DND-41 (cell line): Measurements from ENCODE around the gene SENP1.

Experiments used
- EZH2 ChIP-seq: IDR thresholded peaks from 3 replicates; pipeline ENCODE4 v1.6.1; 2012; ENCODE audit warnings: borderline replicate concordance, low read depth, mild to moderate bottlenecking, moderate library complexity, low read length, inconsistent platforms; ENCODE audit not compliant: severe bottlenecking
- TF ChIP-seq, protein P1 (sequence below): IDR thresholded peaks from 2 replicates; pipeline ENCODE4 v1.5.1; 2012; ENCODE audit warnings: borderline replicate concordance, low read length, moderate library complexity, mild to moderate bottlenecking; ENCODE audit not compliant: poor library complexity, severe bottlenecking; ENCODE audit errors: extremely low read depth

DNA sequence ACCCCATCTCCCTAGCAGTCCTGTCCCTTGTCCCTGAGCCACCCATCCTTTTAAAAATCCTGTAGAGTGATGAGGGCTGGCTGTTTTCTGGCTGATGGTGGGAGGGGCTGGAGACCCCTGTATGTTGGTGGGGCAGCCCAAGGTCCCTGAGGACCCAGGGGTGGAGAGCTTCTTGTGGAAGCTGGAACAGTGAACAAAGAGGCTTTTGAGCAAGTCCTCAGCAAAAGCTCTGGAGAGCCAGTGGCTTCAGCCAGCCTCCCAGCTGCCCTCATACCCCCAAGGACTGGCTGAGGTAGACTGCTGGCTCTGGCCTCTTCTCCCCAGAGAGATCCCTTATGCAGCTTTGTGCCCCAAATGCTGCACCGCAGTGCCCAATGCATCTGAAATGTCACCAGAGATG is 72.4 kb downstream of the SENP1 start:
- TF ChIP-seq, protein P1, sequence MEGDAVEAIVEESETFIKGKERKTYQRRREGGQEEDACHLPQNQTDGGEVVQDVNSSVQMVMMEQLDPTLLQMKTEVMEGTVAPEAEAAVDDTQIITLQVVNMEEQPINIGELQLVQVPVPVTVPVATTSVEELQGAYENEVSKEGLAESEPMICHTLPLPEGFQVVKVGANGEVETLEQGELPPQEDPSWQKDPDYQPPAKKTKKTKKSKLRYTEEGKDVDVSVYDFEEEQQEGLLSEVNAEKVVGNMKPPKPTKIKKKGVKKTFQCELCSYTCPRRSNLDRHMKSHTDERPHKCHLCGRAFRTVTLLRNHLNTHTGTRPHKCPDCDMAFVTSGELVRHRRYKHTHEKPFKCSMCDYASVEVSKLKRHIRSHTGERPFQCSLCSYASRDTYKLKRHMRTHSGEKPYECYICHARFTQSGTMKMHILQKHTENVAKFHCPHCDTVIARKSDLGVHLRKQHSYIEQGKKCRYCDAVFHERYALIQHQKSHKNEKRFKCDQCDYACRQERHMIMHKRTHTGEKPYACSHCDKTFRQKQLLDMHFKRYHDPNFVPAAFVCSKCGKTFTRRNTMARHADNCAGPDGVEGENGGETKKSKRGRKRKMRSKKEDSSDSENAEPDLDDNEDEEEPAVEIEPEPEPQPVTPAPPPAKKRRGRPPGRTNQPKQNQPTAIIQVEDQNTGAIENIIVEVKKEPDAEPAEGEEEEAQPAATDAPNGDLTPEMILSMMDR = no peak
- no peak for TF ChIP-seq EZH2
